ENCODE results near the gene ZNF407.

GRCh38 chr18:74901362-74902146, 303.9 kb downstream of the ZNF407 start:
- no peak for TF ChIP-seq HOXA7 (CRISPR knock-in tag; IDR thresholded peaks at IDR 0.05; ENCODE audit: borderline replicate concordance)
- TF ChIP-seq ZFP37 (tag by site-specific recombination; IDR thresholded peaks at IDR 0.05), result no peak
- TF ChIP-seq CTCF (tag by site-specific recombination; IDR thresholded peaks at IDR 0.05), result no peak
- no peak for TF ChIP-seq ZNF184 (tag by site-specific recombination; IDR thresholded peaks at IDR 0.05)
- TF ChIP-seq REPIN1 (tag by site-specific recombination; IDR thresholded peaks at IDR 0.05; ENCODE audit: low read depth), result no peak
- no peak for TF ChIP-seq ZNF174 (tag by site-specific recombination; IDR thresholded peaks at IDR 0.05)
- no peak for TF ChIP-seq ATF2 (tag by site-specific recombination; IDR thresholded peaks at IDR 0.05; ENCODE audit: low read depth)
- TF ChIP-seq ZNF416 (tag by site-specific recombination; IDR thresholded peaks at IDR 0.05), result no peak
- no peak for TF ChIP-seq ZNF645 (tag by site-specific recombination; IDR thresholded peaks at IDR 0.05)
- no peak for TF ChIP-seq ZBTB10 (tag by site-specific recombination; IDR thresholded peaks at IDR 0.05)
- no peak for TF ChIP-seq KLF1 (tag by site-specific recombination; IDR thresholded peaks at IDR 0.05)

All from HEK293 (cell line).